GM12891 (cell line): ENCODE data around the gene CPNE5.
A peak's percentile ranks its signal among the peaks of the same experiment; 100 is the strongest.

Experiments used
- DNase-seq: peaks from one replicate; pipeline ENCODE4 v3.0.0; 2011; ENCODE audit warnings: low spot score; ENCODE audit not compliant: insufficient read length
- FAIRE-seq: peaks from 2 replicates; lab custom pipeline; 2011; peaks lifted over from hg19 to GRCh38; lab: Jason Lieb, UNC
- PAX5 ChIP-seq: IDR thresholded peaks from 2 replicates; pipeline ENCODE4 v1.6.1; 2011; ENCODE audit warnings: low read length, moderate library complexity, mild to moderate bottlenecking; ENCODE audit not compliant: insufficient read depth, severe bottlenecking
- POLR2A ChIP-seq: IDR thresholded peaks from 2 replicates; pipeline ENCODE4 v1.6.1; 2011; ENCODE audit warnings: low read depth, low read length, control low read depth
- POLR2AphosphoS5 ChIP-seq: IDR thresholded peaks from 2 replicates; pipeline ENCODE4 v1.6.1; 2011; ENCODE audit warnings: low read depth, low read length, control low read depth
- POU2F2 ChIP-seq: IDR thresholded peaks from 2 replicates; pipeline ENCODE4 v1.6.1; 2011; ENCODE audit warnings: low read depth, mild to moderate bottlenecking, control low read depth, low read length, moderate library complexity
- SPI1 ChIP-seq: IDR thresholded peaks from 2 replicates; pipeline ENCODE4 v1.6.1; 2011; ENCODE audit warnings: low read depth, low read length, control low read depth
- TAF1 ChIP-seq: IDR thresholded peaks from 2 replicates; pipeline ENCODE4 v1.6.1; 2011; ENCODE audit warnings: low read depth, low read length, control low read depth

Gene CPNE5

DNA sequence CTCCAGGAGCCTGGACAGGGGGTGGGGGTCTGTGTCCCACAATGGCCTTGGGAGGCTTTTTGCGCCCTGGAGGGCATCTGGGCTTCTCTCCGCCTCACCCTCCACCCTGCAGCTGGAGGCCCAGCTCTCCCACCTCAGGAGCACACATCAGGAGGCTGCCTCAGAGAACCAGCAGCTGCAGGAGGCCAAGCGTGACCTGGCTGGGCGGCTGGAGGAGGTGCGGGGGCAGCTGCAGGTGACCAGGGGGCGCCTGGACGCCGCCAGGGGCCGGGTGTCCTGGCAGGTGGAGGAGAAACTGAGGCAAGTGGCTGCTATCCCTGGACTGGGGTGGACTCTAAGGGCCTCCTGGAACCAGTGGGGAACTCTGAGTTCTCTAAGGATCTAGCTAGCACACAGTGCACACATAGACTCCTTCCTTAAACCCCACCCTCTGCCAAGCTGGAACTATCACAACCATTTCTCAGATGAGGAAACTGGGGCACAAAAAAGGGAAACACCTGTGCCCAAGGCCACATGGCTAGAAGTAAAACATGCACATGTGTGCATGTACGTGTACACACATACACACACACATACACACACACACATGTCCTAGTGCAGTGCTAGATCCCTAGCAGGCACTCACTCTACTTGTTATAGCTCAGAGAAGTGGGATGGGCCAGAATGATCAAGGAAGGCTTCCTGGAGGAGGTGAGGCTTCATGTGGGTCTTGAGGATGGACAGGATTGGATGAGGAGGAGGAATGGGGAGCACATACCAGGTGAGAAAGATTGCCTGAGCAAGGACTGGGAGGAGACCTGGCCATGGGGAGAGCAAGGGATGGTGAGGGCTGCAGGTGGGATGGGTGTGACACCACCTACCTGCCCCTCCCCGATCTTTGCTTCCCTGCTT is 118.7 kb downstream of the CPNE5 start:
- TF ChIP-seq PAX5 (peak; percentile 90), SPI1 (no peak)
- peak; percentile 96 for FAIRE-seq
- no peak for DNase-seq

DNA sequence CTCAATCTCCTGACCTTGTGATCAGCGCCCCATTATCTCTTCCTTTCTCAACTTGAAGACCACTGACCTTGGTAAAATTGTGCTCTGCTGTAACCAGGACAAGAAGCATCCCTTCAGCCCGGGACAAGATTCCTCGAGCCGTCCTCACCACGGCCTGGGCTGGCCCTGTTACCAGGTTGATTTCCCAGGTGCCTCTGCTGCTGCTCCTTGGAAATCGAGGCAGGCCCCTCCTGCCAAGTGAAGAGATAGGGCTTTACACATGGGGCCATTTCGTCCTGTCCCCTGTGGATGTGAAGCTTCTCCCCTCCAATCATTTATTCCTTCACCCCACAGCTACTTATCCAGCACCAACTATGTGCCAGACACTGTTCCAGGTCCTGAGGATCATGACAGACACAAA is 120.1 kb downstream of the CPNE5 start:
- TF ChIP-seq POU2F2 (no peak), POLR2A (no peak), TAF1 (no peak), PAX5 (no peak), SPI1 (no peak), POLR2AphosphoS5 (no peak)
- FAIRE-seq (no peak), DNase-seq (no peak)

DNA sequence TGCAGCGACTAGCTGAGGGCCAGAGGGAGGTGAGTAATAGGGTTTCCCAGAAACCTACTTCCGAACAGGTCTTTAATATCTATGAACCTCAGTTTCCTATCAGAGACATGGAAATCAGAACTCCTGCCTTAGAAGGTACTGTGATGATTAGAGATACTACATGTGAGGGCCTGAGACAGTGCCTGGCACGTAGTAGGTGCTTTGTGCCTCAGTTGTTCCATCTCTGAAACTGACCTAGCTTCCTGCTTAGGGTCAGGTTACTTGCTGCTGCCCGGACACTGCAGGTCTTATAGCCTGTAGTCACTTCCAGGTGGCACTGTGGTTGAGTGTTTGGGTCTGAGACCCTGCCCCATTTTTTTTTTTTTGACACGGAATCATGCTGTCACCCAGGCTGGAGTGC is 120.7 kb downstream of the CPNE5 start:
- FAIRE-seq (no peak), DNase-seq (no peak)
- TF ChIP-seq SPI1, result no peak
- no peak for TF ChIP-seq POU2F2

DNA sequence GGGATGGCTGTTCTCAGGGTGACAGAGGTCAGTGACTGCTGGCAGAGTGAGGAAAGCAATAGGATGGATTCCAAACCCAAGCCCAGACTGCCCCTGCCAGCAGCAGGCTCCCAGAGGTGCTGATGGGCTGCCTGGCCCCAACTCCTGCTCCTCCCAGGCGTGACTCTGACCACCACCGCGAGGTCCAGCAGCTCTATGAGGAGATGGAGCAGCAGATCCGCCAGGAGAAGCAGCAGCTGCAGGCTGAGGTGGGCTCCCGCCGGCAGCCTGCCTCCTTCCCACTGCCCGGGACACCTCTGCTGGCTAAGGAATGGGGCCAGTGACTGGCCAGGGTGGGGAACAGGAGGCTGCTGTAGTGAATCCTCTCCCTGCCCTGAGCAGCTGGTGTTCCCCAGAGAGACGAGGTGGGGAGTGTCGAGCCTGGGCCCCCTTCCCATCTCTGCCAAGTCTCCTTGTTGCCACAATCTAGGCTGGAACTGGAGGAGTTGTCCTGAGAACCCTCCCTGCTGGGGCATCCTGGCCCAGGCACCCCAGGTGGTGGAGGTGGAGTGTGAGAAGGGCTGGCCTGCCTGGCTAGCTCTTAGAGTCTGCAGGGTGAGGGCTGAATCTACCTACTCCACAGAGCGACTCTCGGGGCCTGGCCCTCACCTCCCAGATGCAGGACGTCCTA is 121.2 kb downstream of the CPNE5 start:
- TF ChIP-seq POU2F2 (no peak), TAF1 (no peak), POLR2A (no peak), PAX5 (no peak), SPI1 (no peak), POLR2AphosphoS5 (no peak)
- FAIRE-seq (no peak), DNase-seq (no peak)

DNA sequence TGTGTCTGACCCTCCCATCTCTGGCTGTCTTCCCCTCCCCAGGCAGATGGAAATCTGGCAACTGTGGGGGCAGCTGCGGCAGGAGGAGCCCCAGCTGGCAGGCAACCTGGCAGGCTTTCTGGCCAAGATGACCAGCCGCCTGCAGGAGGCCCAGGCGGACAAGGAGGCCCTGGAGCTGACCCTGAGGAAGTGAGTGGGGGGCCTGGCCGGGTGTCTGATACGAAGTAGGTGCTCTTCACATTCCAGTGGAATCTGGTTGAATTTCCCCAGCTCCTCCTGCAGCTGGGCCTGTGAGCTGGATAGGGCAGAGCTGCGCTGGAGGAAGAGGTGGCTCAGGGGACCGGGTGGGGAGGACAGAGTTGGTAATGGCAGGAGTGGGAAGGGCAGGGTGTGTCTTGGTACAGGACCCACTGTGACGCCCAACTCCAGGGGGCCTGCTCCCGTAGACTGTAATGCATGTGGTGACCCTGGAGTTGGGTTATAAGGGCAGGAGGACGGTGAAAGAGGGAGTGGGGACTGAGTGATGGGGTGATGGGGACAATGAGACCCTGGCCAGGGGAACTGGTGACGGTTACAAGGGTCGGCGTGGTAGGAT is 121.9 kb downstream of the CPNE5 start:
- no peak for TF ChIP-seq POLR2A
- TF ChIP-seq PAX5, result no peak
- no peak for TF ChIP-seq POU2F2
- no peak for TF ChIP-seq SPI1
- no peak for TF ChIP-seq POLR2AphosphoS5
- no peak for TF ChIP-seq TAF1
- DNase-seq, result no peak
- FAIRE-seq, result no peak

DNA sequence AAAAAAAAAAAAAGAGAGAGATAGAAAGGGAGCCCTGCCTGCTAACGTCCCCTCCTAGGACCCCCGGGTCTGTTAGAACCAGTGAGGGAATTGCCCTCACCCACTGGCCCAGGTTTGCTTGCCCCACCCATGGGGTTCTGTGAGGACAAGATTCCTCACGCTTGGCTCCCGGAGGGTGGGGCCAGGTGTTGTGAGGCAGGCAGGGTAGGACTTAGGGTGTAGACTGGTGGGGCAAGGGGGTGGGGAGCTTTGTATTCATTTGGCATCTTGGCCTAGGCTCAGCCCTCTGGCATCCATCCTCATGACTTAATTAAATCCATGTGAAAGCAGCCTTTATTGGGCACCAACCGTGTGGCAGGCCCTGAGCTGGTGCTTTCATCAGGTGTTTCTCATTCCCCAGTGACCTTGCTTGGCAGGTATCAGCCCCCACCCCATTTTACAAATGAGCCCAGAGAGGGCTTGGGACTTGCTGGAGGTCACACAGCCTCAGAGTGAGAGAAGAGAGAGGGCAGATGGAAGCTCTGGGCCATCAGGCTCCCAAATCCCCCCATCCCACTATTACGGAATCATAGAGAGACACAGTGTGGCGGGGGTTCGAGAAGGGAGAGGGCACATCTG is 122.7 kb downstream of the CPNE5 start:
- no peak for FAIRE-seq
- TF ChIP-seq POU2F2 (no peak), POLR2AphosphoS5 (no peak), PAX5 (no peak), TAF1 (no peak), SPI1 (no peak), POLR2A (no peak)

DNA sequence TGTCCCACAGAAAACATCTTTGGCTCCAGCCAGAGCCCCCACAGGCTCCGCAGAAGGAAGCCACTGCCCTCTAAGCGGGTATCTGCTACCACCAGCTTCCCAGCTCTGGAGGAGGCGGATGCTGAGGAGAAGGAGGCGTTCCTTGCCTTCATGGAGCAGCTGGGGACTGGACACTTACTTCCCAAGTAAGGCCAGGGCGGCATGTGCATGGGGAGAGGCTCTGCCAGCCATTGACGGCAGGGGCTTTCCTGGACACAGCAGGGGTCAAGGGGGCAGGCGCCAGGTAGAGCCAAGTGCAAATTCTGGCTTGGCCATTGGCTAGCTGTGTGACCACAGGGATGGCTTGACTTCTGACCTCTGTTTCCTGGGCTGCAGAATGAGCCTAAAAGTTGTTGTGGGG is 123.8 kb downstream of the CPNE5 start:
- TF ChIP-seq POU2F2 (no peak), POLR2A (no peak), SPI1 (no peak), TAF1 (no peak), POLR2AphosphoS5 (no peak)
- no peak for DNase-seq
- no peak for FAIRE-seq

More for the DNA sequence above, 122.7 kb downstream of the CPNE5 start:
- DNase-seq, result no peak

DNA sequence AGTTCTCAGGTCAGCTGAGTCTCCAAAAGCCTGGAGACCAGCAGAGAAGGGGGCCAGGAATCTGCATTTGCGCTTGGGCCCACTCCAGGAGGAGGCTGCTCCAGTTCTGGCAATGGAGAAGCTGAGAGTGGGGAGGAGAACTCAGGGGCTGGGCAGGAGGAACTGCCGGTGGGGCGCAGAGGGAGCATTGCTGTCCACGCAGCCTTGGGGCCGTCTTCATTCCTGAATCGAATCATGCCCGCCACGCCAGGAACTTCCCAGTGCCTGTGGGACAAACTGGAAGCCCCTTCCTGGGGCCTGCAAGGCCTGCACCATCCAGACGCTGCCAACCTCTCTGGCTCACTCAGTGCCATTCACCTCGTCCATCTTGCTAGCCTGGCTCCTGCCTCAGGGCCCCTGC is 124.7 kb downstream of the CPNE5 start:
- FAIRE-seq, result no peak
- no peak for TF ChIP-seq POLR2A
- DNase-seq, result no peak

DNA sequence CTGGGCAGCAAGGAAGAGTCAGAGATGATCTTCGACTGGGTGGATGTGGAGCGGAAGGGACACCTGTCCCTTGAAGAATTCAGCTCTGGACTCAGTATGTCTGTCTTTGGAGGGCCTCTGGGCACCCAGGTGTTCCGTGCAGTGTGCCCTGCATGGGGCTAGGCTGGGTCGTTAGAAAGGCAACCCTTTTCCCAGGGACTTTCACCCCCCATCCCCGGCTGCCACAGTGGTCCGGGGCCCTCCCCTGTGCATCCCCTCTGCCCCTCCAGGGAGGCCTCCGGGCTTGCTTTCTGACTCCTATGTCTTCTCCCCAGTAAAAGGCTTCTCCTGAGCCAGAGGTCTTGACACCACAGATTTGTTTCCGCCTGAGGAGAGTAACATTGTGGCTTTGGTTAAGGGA is 125.4 kb downstream of the CPNE5 start:
- TF ChIP-seq POLR2A (no peak), TAF1 (no peak), POU2F2 (no peak), POLR2AphosphoS5 (no peak), SPI1 (no peak), PAX5 (no peak)
- DNase-seq (no peak), FAIRE-seq (no peak)

DNA sequence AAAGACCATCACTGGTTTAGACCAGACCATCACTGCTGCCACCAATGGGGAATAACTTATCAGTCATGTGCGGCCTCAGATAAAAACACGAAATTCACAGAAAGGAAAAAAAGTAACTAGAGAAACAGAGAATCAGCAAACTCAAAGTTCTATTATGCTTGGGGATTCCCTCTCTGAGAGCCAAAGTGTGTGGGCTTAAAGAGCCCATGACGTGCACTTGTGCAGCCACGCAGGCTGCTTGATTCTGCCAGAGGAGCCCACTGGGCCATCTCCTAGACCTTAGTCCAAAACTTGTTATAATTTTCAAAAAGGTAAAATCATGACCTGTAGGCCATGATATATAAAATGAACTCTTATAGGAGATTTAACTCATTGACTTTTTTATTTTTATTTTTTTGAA is 126.4 kb downstream of the CPNE5 start:
- TF ChIP-seq POLR2A (no peak), TAF1 (no peak), PAX5 (no peak), POU2F2 (no peak), POLR2AphosphoS5 (no peak), SPI1 (no peak)
- DNase-seq, result no peak
- no peak for FAIRE-seq
